Stimulated activated effector memory CD8-positive, alpha-beta T cell treated with anti-CD3 and anti-CD28 coated beads, Interleukin-12 subunit alpha, Interleukin-12 subunit beta, amount 100 ng/mL, for 72 hours (primary cell): ENCODE measurements around the gene GDPD4.
A peak's percentile ranks its signal among the peaks of the same experiment; 100 is the strongest.

Experiments used
- ATAC-seq: fragments of 150-1000 bp; cut with Tn5 transposase; 2 replicates; pipeline ENCODE4 v1.10.0; 2021
- DNase-seq, 2 donors: peaks; one replicate each; pipeline ENCODE4 v3.0.0; 2021 to 2022; ENCODE audit warnings: low spot score in 2 of 2
- H3K27ac Mint-ChIP-seq: one replicate; pipeline ENCODE4 v1.8.0; 2022; ENCODE audit warnings: mild to moderate bottlenecking, mixed read lengths
- H3K36me3 Mint-ChIP-seq: one replicate; pipeline ENCODE4 v1.8.0; 2022; ENCODE audit warnings: mild to moderate bottlenecking, mixed read lengths
- H3K4me1 Mint-ChIP-seq: one replicate; pipeline ENCODE4 v1.8.0; 2022; ENCODE audit warnings: mixed read lengths
- H3K4me3 Mint-ChIP-seq: one replicate; pipeline ENCODE4 v1.8.0; 2022; ENCODE audit warnings: mild to moderate bottlenecking, mixed read lengths
- H3K9me3 Mint-ChIP-seq: one replicate; pipeline ENCODE4 v1.8.0; 2022; ENCODE audit warnings: mixed read lengths

Gene GDPD4

GRCh38 chr11:77196961-77197360 is 104.5 kb downstream of the GDPD4 start:
- Mint-ChIP-seq H3K4me3 (no peak overlapping the region), H3K9me3 (no peaks in the 10 kb centered on the region), H3K36me3 (no peaks in the 10 kb centered on the region), H3K4me1 (peaks cover 8% of the 10 kb centered on the region), H3K27ac (no peak overlapping the region)
- ATAC-seq (no peak), DNase-seq (no peak)

DNA sequence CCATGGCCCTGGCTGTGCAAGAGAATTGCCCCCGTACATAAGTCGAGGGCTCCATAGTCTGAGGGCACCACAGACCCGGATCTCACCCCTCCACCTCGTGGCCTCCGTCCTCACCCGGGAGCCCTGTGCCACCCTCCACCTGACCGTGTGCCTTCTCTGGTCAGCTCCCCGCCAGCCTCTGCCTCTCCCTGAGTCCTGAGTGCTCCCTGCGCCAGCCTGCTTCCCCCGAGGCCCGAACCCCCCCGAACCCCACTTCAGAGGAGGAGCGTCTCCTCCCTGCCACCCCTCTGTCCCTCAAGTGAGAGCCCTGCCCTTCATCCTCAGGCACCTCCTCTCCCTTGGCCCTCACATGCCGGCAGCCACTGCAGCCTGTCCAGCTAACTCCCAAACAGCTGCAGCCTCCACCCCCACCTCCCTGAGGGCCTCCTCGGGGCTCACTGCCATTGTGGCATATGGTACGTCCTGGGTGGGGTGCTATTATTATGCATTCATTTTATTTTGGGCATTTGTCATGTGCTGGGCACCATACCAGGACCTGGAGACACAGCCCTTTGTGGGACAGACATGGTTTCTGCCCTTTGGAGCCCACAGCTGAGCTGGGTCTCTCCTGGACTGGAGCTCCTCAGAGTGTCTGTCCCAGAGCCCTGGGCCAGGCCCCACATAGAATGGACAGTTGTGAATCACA is 106.3 kb downstream of the GDPD4 start:
- no peaks in the 10 kb centered on the region for H3K36me3 Mint-ChIP-seq
- DNase-seq (no peak), ATAC-seq (no peak)
- H3K4me1 Mint-ChIP-seq, result no peaks in the 10 kb centered on the region
- no peak overlapping the region for H3K27ac Mint-ChIP-seq
- H3K9me3 Mint-ChIP-seq, result no peaks in the 10 kb centered on the region
- H3K4me3 Mint-ChIP-seq, result no peak overlapping the region

- no peaks in the 10 kb centered on the region for H3K36me3 Mint-ChIP-seq
- no peaks in the 10 kb centered on the region for H3K4me1 Mint-ChIP-seq
- DNase-seq (no peak), ATAC-seq (no peak)
- no peak overlapping the region for H3K4me3 Mint-ChIP-seq
- no peaks in the 10 kb centered on the region for H3K9me3 Mint-ChIP-seq
- no peak overlapping the region for H3K27ac Mint-ChIP-seq
Observed at GRCh38 chr11:77193911-77194830, 107.3 kb downstream of the GDPD4 start.

- H3K36me3 Mint-ChIP-seq, result no peaks in the 10 kb centered on the region
- no peak overlapping the region for H3K4me3 Mint-ChIP-seq
- H3K27ac Mint-ChIP-seq, result no peak overlapping the region
- DNase-seq (no peak), ATAC-seq (no peak)
- H3K9me3 Mint-ChIP-seq, result no peaks in the 10 kb centered on the region
- H3K4me1 Mint-ChIP-seq, result no peaks in the 10 kb centered on the region
Observed at GRCh38 chr11:77193167-77193566, 108.3 kb downstream of the GDPD4 start.

GRCh38 chr11:77191823-77192495 is 109.5 kb downstream of the GDPD4 start:
- DNase-seq, result peak; percentile 18 to 67
- Mint-ChIP-seq H3K4me1 (peaks cover 1% of the 10 kb centered on the region), H3K27ac (no peak overlapping the region), H3K4me3 (no peak overlapping the region), H3K36me3 (no peaks in the 10 kb centered on the region), H3K9me3 (no peaks in the 10 kb centered on the region)
- ATAC-seq, result peak; percentile 61

- Mint-ChIP-seq H3K27ac (no peak overlapping the region), H3K36me3 (no peaks in the 10 kb centered on the region), H3K4me1 (peaks cover 6% of the 10 kb centered on the region), H3K9me3 (no peaks in the 10 kb centered on the region), H3K4me3 (no peak overlapping the region)
- ATAC-seq (no peak), DNase-seq (no peak)
Observed at GRCh38 chr11:77191429-77191822, 110.1 kb downstream of the GDPD4 start.

DNA sequence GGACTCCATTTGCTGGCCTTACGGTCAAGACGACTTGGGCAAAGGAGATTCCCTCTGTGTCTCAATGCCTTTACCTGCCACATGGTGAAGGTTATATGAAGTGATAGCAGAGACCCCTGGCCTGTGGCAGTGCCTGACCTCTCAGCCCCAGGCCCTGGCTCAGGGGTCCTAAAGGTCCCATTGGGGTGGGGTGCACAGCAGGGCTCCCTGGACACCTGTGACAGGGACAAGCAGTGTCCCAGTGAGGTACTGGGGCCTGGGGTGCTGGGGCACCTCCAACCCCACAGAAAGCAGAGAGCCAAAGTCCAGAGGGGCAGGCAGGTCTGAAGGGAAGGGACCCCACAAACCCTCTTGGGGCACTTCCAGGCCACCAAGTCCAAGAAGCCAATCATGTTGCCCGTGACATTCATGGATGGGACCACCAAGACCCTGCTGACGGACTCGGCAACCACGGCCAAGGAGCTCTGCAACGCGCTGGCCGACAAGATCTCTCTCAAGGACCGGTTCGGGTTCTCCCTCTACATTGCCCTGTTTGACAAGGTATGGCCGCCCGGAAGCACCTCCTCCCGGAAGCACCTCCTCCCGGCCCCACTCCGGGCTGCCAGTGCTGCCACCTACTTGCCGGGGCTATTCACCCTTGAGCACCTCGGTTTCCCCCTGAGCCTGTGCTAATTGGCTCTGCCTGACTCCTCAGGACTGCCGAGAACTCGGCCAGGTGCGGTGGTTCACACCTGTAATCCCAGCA is 111.0 kb downstream of the GDPD4 start:
- DNase-seq, result no peak
- Mint-ChIP-seq H3K9me3 (no peaks in the 10 kb centered on the region), H3K4me1 (peaks cover 8% of the 10 kb centered on the region), H3K4me3 (no peak overlapping the region), H3K27ac (no peak overlapping the region), H3K36me3 (no peaks in the 10 kb centered on the region)
- ATAC-seq, result no peak

DNA sequence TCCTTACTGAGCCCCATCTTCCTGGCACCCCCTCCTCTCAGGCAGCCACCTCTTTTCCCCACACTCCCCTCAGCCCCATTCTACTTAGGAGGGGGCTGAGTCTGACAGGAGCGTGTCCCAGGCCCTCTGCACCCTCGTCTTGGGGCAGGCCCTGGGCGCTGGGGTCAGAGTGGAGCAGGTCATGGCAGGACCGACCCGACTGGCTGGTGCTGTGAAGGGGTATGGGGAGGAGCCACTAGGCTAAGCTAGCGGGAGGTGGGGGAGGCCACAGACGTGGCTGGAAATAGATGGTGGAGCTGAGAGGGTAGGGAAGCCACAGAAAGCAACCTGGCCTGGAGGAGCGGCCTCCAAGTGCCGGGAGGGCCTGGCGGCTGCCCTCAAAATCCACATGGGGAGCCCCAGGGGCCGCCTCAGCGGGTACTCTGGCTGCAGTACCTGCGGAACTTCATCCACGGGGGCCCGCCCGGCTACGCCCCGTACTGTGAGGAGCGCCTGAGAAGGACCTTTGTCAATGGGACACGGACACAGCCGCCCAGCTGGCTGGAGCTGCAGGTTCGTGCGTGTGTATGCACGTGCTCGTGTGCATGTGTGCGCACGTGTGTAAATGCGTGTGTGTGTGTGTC is 111.8 kb downstream of the GDPD4 start:
- Mint-ChIP-seq H3K27ac (no peak overlapping the region), H3K4me3 (no peak overlapping the region), H3K4me1 (peaks cover 8% of the 10 kb centered on the region), H3K9me3 (no peaks in the 10 kb centered on the region), H3K36me3 (no peaks in the 10 kb centered on the region)
- DNase-seq (no peak), ATAC-seq (no peak)

DNA sequence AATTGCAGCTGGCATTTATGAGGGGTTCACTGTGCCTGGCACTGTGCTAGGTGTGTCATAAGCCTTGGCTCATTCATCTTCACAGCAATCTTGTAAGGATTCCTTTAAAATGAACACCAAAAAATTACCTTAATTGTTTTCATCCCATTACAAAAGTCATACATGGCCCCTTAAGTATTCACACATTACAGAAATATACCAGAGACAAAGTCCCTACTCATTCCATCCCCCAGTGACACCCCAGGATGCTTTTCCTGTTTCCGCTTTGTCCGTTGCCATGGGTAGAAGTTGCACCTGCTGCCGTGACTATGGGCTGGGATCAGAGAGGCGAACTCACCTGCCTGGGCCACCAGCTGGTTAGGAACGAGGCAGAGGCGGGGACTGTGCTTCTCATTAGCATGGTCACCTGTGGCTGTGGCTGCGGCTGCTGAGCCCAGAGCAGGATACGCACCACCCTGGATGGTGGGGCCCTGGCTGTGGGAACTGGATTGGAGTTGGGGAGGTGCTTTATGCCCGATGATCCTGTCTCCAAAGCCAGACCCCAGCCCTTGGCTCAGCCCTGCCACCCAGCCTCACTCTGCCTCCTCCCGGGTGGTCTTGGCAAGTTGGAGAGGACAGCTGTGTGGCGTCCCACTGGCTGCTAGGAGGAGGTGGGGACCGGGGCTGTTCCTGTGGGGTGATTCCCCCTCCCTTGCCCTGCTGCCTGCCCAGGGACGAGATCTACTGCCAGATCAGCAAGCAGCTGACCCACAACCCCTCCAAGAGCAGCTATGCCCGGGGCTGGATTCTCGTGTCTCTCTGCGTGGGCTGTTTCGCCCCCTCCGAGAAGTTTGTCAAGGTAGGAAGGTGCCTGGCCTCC is 112.6 kb downstream of the GDPD4 start:
- H3K9me3 Mint-ChIP-seq, result no peaks in the 10 kb centered on the region
- H3K4me3 Mint-ChIP-seq, result no peak overlapping the region
- DNase-seq, result no peak
- no peak overlapping the region for H3K27ac Mint-ChIP-seq
- peaks cover 8% of the 10 kb centered on the region for H3K4me1 Mint-ChIP-seq
- H3K36me3 Mint-ChIP-seq, result no peaks in the 10 kb centered on the region
- no peak for ATAC-seq

DNA sequence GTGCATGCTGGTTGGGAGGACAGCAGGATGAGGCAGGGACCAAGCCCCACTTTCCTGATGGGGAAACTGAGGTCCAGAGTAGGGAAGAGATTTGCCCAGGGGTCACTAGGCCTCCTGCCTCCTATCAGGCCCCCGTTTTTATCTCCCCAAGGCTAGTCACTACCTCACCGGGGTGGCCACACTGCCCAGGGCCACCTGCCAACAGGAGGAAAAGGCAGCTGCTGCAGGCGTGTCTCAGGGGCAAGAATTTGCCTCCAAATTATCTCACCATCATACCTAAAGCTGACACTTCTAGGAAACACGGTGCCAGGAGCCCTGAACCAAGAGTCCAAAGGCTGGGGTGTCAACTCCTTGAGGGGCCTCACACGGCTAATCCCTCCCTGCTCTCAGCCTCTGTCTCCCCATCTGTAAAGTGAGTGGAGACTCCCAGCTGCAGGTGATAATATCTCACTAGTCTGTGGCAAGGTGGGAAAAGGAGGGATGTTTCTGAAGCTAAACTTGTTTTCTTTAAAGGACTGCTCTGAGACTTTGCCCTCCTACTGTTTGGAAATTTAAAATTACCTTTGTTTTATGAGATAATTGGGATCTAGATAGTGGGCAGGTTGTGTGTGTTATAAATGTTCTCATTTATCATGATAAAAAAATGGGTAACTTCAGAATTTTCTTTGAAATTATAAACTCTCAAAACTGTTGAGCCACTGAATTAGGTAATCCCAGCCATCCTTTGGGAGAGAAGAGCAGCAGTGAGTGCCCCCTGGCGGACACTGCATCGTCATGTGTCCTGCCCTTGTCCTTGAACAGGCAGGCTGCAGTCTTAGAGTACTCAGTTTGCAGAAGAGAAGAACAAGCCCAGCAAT is 113.5 kb downstream of the GDPD4 start:
- Mint-ChIP-seq H3K9me3 (no peaks in the 10 kb centered on the region), H3K36me3 (no peaks in the 10 kb centered on the region), H3K27ac (peak overlapping the region; percentile 18), H3K4me1 (peaks cover 8% of the 10 kb centered on the region), H3K4me3 (no peak overlapping the region)
- ATAC-seq (peak; percentile 77), DNase-seq (peak; percentile 61 to 80)

GRCh38 chr11:77187111-77187750 is 114.3 kb downstream of the GDPD4 start:
- H3K4me3 Mint-ChIP-seq, result no peak overlapping the region
- no peaks in the 10 kb centered on the region for H3K9me3 Mint-ChIP-seq
- H3K4me1 Mint-ChIP-seq, result peaks cover 8% of the 10 kb centered on the region
- no peaks in the 10 kb centered on the region for H3K36me3 Mint-ChIP-seq
- DNase-seq (no peak), ATAC-seq (no peak)
- H3K27ac Mint-ChIP-seq, result peak overlapping the region; percentile 18

DNA sequence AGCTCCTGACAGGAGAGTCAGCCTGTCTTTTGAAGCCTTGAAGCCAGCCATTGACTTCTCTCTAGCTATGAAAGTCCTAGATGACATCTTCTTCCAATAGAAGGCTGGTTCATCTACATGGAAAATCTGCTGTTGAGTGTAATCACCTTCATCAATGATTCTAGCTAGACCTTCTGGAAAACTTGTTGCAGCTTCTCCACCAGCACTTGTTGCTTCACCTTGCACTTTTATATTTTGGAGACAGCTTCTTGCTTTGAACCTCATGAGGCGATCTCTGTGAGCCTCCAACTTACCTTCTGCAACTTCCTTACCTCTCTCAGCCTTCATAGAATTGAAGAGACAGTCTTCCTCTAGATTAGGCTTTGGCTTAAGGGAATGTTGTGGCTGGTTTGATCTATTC is 115.2 kb downstream of the GDPD4 start:
- ATAC-seq (no peak), DNase-seq (no peak)
- no peak overlapping the region for H3K4me3 Mint-ChIP-seq
- H3K27ac Mint-ChIP-seq, result no peak overlapping the region
- peaks cover 8% of the 10 kb centered on the region for H3K4me1 Mint-ChIP-seq
- no peaks in the 10 kb centered on the region for H3K36me3 Mint-ChIP-seq
- no peaks in the 10 kb centered on the region for H3K9me3 Mint-ChIP-seq
